HEK293T (cell line): ENCODE measurements around the gene HHEX.

Experiments used
- ARNT ChIP-seq: fragments of 450-650 bp; IDR thresholded peaks from 2 replicates; pipeline ENCODE4 v1.6.1; 2017; ENCODE audit warnings: mild to moderate bottlenecking
- FOXA1 ChIP-seq: fragments of 450-650 bp; IDR thresholded peaks from 2 replicates; pipeline ENCODE4 v1.6.1; 2016; ENCODE audit warnings: mild to moderate bottlenecking
- FOXM1 ChIP-seq: fragments of 450-650 bp; IDR thresholded peaks from 2 replicates; pipeline ENCODE4 v1.6.1; 2017; ENCODE audit warnings: mild to moderate bottlenecking, borderline replicate concordance
- PKNOX1 ChIP-seq: fragments of 450-650 bp; IDR thresholded peaks from 2 replicates; pipeline ENCODE4 v1.6.1; 2016

GRCh38 chr10:92740762-92741161, 51.0 kb downstream of the HHEX start:
- no peak for TF ChIP-seq FOXM1
- no peak for TF ChIP-seq ARNT
- TF ChIP-seq FOXA1, result no peak
- no peak for TF ChIP-seq PKNOX1
